ENCODE data around the gene NOC4L.

Gene NOC4L

GRCh38 chr12:132158677-132159554 is 14.7 kb downstream of the NOC4L start:
- DNase-seq = peak in 1 of 2 experiments; percentile 44

- DNase-seq = no peak
Observed at GRCh38 chr12:132159555-132160003, 15.3 kb downstream of the NOC4L start.

- DNase-seq = no peak
Observed at GRCh38 chr12:132160016-132160415, 15.8 kb downstream of the NOC4L start.

GRCh38 chr12:132160601-132161035 is 16.4 kb downstream of the NOC4L start:
- DNase-seq = no peak

- no peak for DNase-seq
Observed at GRCh38 chr12:132161036-132161781, 17.0 kb downstream of the NOC4L start.

- DNase-seq = no peak
Observed at GRCh38 chr12:132161796-132162507, 17.7 kb downstream of the NOC4L start.

GRCh38 chr12:132162508-132163031 is 18.3 kb downstream of the NOC4L start:
- DNase-seq = peak in 1 of 2 experiments; percentile 30

GRCh38 chr12:132163041-132163910 is 19.0 kb downstream of the NOC4L start:
- no peak for DNase-seq

GRCh38 chr12:132163911-132164288 is 19.6 kb downstream of the NOC4L start:
- no peak for DNase-seq

GRCh38 chr12:132164426-132164825 is 20.2 kb downstream of the NOC4L start:
- DNase-seq = no peak

- DNase-seq = no peak
Observed at GRCh38 chr12:132165584-132165983, 21.3 kb downstream of the NOC4L start.

GRCh38 chr12:132166093-132166492 is 21.8 kb downstream of the NOC4L start:
- no peak for DNase-seq

- DNase-seq = no peak
Observed at GRCh38 chr12:132166801-132167591, 22.7 kb downstream of the NOC4L start.

GRCh38 chr12:132167611-132168310 is 23.5 kb downstream of the NOC4L start:
- no peak for DNase-seq

- no peak for DNase-seq
Observed at GRCh38 chr12:132168311-132169031, 24.2 kb downstream of the NOC4L start.

- DNase-seq = no peak
Observed at GRCh38 chr12:132169376-132169775, 25.1 kb downstream of the NOC4L start.

GRCh38 chr12:132170094-132170636 is 25.9 kb downstream of the NOC4L start:
- DNase-seq = no peak

GRCh38 chr12:132170637-132171292 is 26.5 kb downstream of the NOC4L start:
- no peak for DNase-seq
